ENCODE measurements around the gene CHIA. TPM values are rescaled to one million over a fixed set of nuclear protein-coding genes. Genes with fewer than 3 reads are reported as not detected.

The CHIA gene
- total and polyA plus RNA-seq, 2 of the 8 experiments (the other 6 are each of a cell fraction or from before 2014, with no cell fraction given) = not detected

GRCh38 chr1:111271464-111271801, 19.2 kb upstream of the CHIA start:
- Histone ChIP-seq H4K91ac (replicated peaks; ENCODE audit: insufficient read length, low read length) (no peak overlapping the region), H3K14ac (ENCODE audit: insufficient read length) (no peak overlapping the region), H3K23ac (ENCODE audit: insufficient read length) (no peak overlapping the region), H3K4me2 (ENCODE audit: insufficient read depth in 1 of 2, low read depth in 2 of 2, low read length in 2 of 2) (peak overlapping the region; percentile 64 to 76), H3K23me2 (ENCODE audit: low read depth, low read length) (no peaks in the 10 kb centered on the region), H3K27ac (ENCODE audit: low read depth, low read length) (no peak overlapping the region), H3K4me1 (replicated peaks in 1 of 4; ENCODE audit: control insufficient read depth in 3 of 4, insufficient read depth in 4 of 4, low read length in 3 of 4) (peaks cover 0 to 13% (median 6%) of the 10 kb centered on the region in 4 experiments; a peak in 4 of 7 replicates), H2BK15ac (ENCODE audit: low read length) (no peak overlapping the region), H3K18ac (ENCODE audit: extremely low read depth, low read length) (no peak overlapping the region; the same call in 1 of the 2 replicates), H2BK20ac (ENCODE audit: low read length) (0 out of 2 replicates have a peak overlapping the region, but pooled peaks have one; percentile 32), H4K5ac (ENCODE audit: insufficient read length, low read depth, low read length) (no peak overlapping the region), H3K56ac (replicated peaks; ENCODE audit: insufficient read length, low read depth, low read length) (no peak overlapping the region), H2BK12ac (ENCODE audit: low read depth, low read length) (no peak overlapping the region), H4K20me1 (replicated peaks in 1 of 2; ENCODE audit: control insufficient read depth in 1 of 2, insufficient read depth in 2 of 2, low read length in 2 of 2) (no peaks in the 10 kb centered on the region), H3K79me1 (ENCODE audit: low read depth, low read length) (no peaks in the 10 kb centered on the region), H2BK120ac (replicated peaks; ENCODE audit: low read depth, low read length) (no peak overlapping the region), H3K9ac (replicated peaks in 1 of 4; ENCODE audit: extremely low read depth in 1 of 4, low read depth in 3 of 4, low read length in 3 of 4) (no peak overlapping the region), H3K9me3 (ENCODE audit: insufficient read depth in 2 of 2, low read depth in 1 of 2, low read length in 1 of 2) (no peaks in the 10 kb centered on the region), H3K4me3 (ENCODE audit: extremely low read depth in 1 of 4, insufficient read depth in 2 of 4, low read depth in 3 of 4, low read length in 4 of 4) (peak overlapping the region; percentile 22 to 55 (median 34); a peak in 5 of 8 replicates), H3K27me3 (replicated peaks in 1 of 4; ENCODE audit: control insufficient read depth in 3 of 4, extremely low read depth in 1 of 4, insufficient read depth in 3 of 4, low read length in 3 of 4) (peaks cover 0 to 15% (median 7%) of the 10 kb centered on the region in 4 experiments; a peak in 4 of 7 replicates), H3K4ac (replicated peaks; ENCODE audit: insufficient read length, low read depth, low read length) (no peak overlapping the region), H3K36me3 (ENCODE audit: control insufficient read depth in 2 of 4, insufficient read depth in 4 of 4, low read length in 3 of 4) (no peaks in the 10 kb centered on the region), H2AFZ (ENCODE audit: low read length) (0 out of 2 replicates have a peak overlapping the region, but pooled peaks have one; percentile 37), H4K8ac (ENCODE audit: extremely low read depth, insufficient read depth, low read length) (peak overlapping the region; percentile 20; the same call in 1 of the 2 replicates), H2AK5ac (ENCODE audit: low read depth, low read length) (no peak overlapping the region), H3K79me2 (ENCODE audit: control insufficient read depth in 1 of 2, insufficient read depth in 2 of 2, low read length in 2 of 2) (no peaks in the 10 kb centered on the region), H2BK5ac (ENCODE audit: low read depth, low read length) (no peak overlapping the region)
- ChIA-PET POLR2A (ENCODE audit: partially characterized antibody) (interaction anchor here (1.1 kb wide), 1 partner anchor 33 kb away, joined by 5 read pairs; no protein-coding TSS in a partner anchor), CTCF (ENCODE audit: partially characterized antibody) (interaction anchor here (0.9 to 2.7 kb wide), 14 partner anchors 10 to 129 kb away, joined by 3 to 11 read pairs (median 6); no protein-coding TSS in a partner anchor)
- FAIRE-seq (no peak), DNase-seq (ENCODE audit: low read depth in 1 of 2, low spot score in 2 of 2) (peak in 1 of 2 experiments; percentile 52)
- TF ChIP-seq CBX8 (IDR thresholded peaks at IDR 0.05; ENCODE audit: borderline replicate concordance, low read depth, low read length) (no peak), CHD1 (IDR thresholded peaks at IDR 0.05; ENCODE audit: low read depth, low read length) (no peak), CBX5 (IDR thresholded peaks at IDR 0.05; ENCODE audit: low read depth, low read length) (no peak), E2F6 (IDR thresholded peaks at IDR 0.05) (peak; percentile 80), CTCF (IDR thresholded peaks at IDR 0.05; ENCODE audit: control extremely low read depth in 1 of 3, insufficient read depth in 1 of 3, low read depth in 1 of 3, low read length in 3 of 3) (no peak), TAF1 (IDR thresholded peaks at IDR 0.05; ENCODE audit: low read depth, low read length) (no peak)
- WGBS, 2 experiments (ENCODE audit: extremely low coverage in 1 of 2, insufficient coverage in 1 of 2, insufficient read length in 1 of 2, insufficient replicate concordance in 2 of 2, low coverage in 1 of 2, low lambda C conversion rate in 2 of 2, missing lambda C conversion rate in 1 of 2) = 30% methylated on average over 15 of the region's 16 CpGs; no CpG with 5 or more reads in 1 of the 2 experiments
